Activated naive CD8-positive, alpha-beta T cell treated with anti-CD3 and anti-CD28 coated beads, Interleukin-2, amount 10 ng/mL, durations not matched to agents 7 days and 5 days (primary cell): Measurements from ENCODE around the gene SBNO2. TPM values are rescaled to one million over a fixed set of nuclear protein-coding genes. Genes with fewer than 3 reads are reported as not detected.

Source experiments
- ATAC-seq: fragments of 150-1000 bp; cut with Tn5 transposase; one replicate; pipeline ENCODE4 v1.10.0; 2021; ENCODE audit warnings: low read depth, moderate library complexity
- POLR2A ChIA-PET: fragments of 350-600 bp; sonication (Branson Sonifier 250); formaldehyde crosslinking; loops from one replicate; lab custom pipeline; 2021; ENCODE audit warnings: antibody characterized with exemption; lab: Charles Lee
- DNase-seq: peaks from one replicate; pipeline ENCODE4 v3.0.0; 2021
- H3K27ac Mint-ChIP-seq: one replicate; pipeline ENCODE4 v1.8.0; 2022; ENCODE audit warnings: mild to moderate bottlenecking, mixed read lengths
- H3K27me3 Mint-ChIP-seq: one replicate; pipeline ENCODE4 v1.8.0; 2022; ENCODE audit warnings: mild to moderate bottlenecking, moderate library complexity, mixed read lengths
- H3K36me3 Mint-ChIP-seq: one replicate; pipeline ENCODE4 v1.8.0; 2021; ENCODE audit warnings: mild to moderate bottlenecking, mixed read lengths
- H3K4me1 Mint-ChIP-seq: one replicate; pipeline ENCODE4 v1.8.0; 2021; ENCODE audit warnings: mixed read lengths
- H3K4me3 Mint-ChIP-seq: one replicate; pipeline ENCODE4 v1.8.0; 2022; ENCODE audit warnings: mild to moderate bottlenecking, moderate library complexity, mixed read lengths
- H3K9me3 Mint-ChIP-seq: one replicate; pipeline ENCODE4 v1.8.0; 2021; ENCODE audit warnings: mixed read lengths
- total RNA-seq, 2 experiments: library from RNA; stranded (reverse); gene quantifications; one replicate each; pipeline ENCODE4 v1.2.3, GENCODE V29; 2021

SBNO2 gene
- total RNA-seq: 10 to 100 TPM; 77.7 to 90.6 TPM

DNA sequence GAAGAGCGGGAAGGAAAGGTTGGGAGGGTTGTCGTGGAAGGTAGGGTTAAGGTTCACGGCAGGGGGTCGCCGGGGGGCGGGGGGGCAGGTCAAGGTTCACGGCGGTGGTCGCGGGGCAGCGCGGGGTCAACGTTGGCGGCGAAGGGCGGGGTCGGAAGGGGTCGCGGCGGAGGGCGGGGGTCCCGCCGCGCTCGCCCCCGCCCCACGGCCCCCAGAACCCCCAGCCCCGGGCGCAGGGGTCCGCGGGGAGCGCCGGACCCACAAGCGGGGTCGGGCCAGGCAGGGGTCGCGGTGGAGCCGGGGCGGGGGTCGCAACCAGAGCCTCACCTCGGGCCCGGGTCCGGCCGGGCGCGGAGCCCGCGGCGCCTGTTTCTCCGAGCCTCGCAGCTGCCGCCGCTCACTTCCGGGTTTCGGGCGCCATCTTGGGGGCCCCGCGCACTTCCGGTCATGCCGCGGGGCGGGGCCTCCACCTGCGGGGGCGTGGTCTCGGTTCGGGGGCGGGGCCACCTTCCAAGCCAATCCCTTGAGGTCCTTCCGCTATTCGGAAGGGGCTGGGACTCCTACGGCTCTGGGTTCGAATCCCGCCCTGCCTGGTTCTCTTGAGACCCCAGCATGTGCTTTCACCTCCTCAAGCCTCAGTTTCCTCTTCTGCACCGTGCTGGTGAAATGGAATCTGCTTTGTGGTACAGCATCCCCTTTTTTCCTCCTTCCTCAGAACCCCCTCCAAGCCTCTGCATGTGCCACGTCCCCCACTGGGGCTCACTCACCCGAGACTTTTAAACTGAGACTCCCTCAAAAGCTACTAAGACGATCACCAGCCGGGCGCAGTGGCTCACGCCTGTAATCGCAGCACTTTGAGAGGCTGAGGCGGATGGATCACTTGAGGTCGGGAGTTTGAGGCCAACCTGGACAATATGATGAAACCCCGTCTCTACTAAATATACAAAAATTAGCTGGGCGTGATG lies at the start of gene SBNO2:
SBNO2 (minus strand) TSS at position 424 of the 965 bp plus-strand sequence. CDS start 19,992 bp downstream, outside the sequence.
- Mint-ChIP-seq H3K36me3 (peaks cover 8% of the 10 kb centered on the region), H3K9me3 (peaks cover 2% of the 10 kb centered on the region), H3K4me1 (peaks cover 19% of the 10 kb centered on the region), H3K27me3 (no peaks in the 10 kb centered on the region), H3K27ac (peak within 1 kb of the TSS; percentile 97), H3K4me3 (peak within 1 kb of the TSS; percentile 92)
- POLR2A ChIA-PET: interaction anchor here (0.6 to 1.1 kb wide), 3 partner anchors 18 to 631 kb away, joined by 3 to 4 read pairs (median 3); partner anchors contain the start of gene CIRBP
- DNase-seq (peak; percentile 99), ATAC-seq (peak; percentile 80)

DNA sequence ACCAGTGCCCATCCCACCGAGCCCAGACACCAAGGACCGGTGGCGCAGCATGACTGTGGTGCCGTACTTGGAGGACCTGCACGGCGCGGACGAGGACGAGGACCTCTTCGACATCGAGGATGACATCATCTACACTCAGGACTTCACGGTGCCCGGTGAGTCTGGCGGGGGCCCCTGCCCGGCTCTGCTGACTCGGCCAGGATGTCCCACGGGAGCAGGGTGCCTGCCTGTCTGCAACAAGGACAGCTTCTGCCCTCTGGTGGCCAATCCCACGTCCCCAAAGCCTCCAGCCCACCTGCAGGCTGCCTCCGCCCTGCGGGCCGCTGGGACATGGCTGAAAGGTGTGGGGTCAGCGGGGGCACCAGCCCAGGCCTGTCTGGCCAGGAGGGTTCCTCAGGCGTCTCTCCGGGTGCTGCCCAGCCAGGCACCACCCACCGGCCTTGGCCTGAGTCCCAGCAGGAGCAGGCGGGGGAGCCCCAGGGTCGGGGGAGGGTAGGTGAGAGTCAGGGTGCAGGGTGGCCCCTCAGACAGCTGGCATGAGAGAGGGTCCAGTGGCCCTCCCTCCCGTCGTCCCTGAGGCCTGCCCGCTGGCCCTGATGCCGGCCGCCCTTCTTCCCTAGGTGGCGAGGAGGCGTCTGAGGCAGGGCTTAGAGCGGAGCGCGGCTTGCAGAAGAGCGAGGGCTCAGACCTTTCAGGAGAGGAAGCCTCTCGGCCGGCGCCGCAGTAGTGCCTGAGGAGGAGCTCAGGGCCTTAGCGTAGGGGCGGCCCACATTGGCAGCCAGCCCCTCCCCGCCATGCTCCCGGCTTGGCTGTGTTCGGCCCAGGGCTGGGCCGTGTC lies 49.2 kb upstream of the SBNO2 start:
- Mint-ChIP-seq H3K27me3 (no peaks in the 10 kb centered on the region), H3K36me3 (peaks cover 2% of the 10 kb centered on the region), H3K9me3 (no peaks in the 10 kb centered on the region), H3K4me1 (no peaks in the 10 kb centered on the region), H3K4me3 (no peak overlapping the region), H3K27ac (no peak overlapping the region)
- peak; percentile 38 for ATAC-seq
- DNase-seq: no peak
- POLR2A ChIA-PET: interaction anchor here (0.5 kb wide), 1 partner anchor 149 kb away, joined by 3 read pairs; no protein-coding TSS in a partner anchor

GRCh38 chr19:1222394-1222793 lies 48.3 kb upstream of the SBNO2 start:
- no peak for ATAC-seq
- POLR2A ChIA-PET: no interaction called here

DNA sequence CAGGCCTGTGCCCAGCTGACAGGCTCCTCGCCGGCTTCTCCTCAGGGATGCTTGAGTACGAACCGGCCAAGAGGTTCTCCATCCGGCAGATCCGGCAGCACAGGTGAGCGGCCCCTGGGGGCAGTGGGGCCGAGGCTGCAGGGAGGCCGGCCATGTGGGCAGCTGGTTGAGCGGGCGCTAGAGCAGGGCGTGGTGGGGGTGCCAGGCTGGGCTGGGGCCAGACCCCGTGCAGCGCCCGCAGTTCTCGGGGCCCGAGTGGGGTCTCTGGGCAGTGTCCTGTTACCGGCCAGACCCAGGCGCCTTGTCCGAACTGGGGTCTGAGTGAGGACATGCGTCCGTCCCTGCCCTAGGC lies 47.8 kb upstream of the SBNO2 start:
- Mint-ChIP-seq H3K27me3 (no peaks in the 10 kb centered on the region), H3K4me1 (no peaks in the 10 kb centered on the region), H3K4me3 (no peak overlapping the region), H3K27ac (no peak overlapping the region), H3K36me3 (no peaks in the 10 kb centered on the region), H3K9me3 (no peaks in the 10 kb centered on the region)
- no peak for ATAC-seq
- POLR2A ChIA-PET: no interaction called here
- no peak for DNase-seq

More at GRCh38 chr19:1222394-1222793, 48.3 kb upstream of the SBNO2 start:
- Mint-ChIP-seq H3K9me3 (no peaks in the 10 kb centered on the region), H3K4me1 (no peaks in the 10 kb centered on the region), H3K36me3 (no peaks in the 10 kb centered on the region), H3K4me3 (no peak overlapping the region), H3K27ac (no peak overlapping the region), H3K27me3 (no peaks in the 10 kb centered on the region)
- DNase-seq: no peak

DNA sequence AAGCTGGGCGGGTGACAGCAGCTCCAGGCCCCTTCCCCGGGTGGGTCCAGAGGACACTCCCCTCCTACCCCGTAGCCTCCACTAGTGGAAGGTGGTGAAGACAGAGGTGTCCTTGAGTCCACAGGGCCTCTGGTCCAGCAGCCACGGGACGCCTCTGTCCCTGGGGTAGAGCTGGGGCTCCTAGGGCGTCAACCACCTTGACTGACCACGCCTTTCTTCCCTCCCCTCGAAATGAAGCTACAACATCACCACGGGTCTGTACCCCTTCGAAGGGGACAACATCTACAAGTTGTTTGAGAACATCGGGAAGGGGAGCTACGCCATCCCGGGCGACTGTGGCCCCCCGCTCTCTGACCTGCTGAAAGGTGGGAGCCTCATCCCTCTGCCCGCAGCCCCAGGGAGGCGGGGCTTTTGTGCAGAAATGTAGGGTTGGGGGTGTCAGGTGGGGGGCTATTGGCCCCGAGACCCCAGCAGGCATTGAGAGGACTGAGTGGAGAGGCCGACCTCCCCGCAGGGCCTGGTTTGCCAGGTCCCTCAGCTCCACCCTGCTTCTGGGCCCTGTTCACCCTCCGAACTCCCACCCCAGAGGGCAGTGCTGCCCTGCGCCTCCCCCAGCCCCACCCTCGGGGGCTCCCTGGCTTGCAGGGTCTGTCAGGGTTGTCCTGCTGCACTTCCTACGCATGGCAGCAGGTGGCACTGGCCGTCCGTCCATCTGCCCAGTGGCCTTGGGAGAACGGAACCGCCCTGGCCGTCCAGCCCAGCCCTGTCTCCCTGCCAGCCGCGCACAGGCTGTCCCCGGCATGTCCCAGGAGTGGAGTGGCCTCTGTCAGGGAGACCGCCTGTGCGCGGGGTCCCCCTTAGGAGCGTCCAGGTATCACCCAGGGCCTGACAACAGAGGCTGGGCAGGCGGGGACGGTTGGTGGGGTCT lies 47.2 kb upstream of the SBNO2 start:
- POLR2A ChIA-PET: no interaction called here
- Mint-ChIP-seq H3K9me3 (no peaks in the 10 kb centered on the region), H3K27me3 (no peaks in the 10 kb centered on the region), H3K36me3 (no peaks in the 10 kb centered on the region), H3K27ac (no peak overlapping the region), H3K4me1 (no peaks in the 10 kb centered on the region), H3K4me3 (no peak overlapping the region)
- DNase-seq (no peak), ATAC-seq (no peak)

DNA sequence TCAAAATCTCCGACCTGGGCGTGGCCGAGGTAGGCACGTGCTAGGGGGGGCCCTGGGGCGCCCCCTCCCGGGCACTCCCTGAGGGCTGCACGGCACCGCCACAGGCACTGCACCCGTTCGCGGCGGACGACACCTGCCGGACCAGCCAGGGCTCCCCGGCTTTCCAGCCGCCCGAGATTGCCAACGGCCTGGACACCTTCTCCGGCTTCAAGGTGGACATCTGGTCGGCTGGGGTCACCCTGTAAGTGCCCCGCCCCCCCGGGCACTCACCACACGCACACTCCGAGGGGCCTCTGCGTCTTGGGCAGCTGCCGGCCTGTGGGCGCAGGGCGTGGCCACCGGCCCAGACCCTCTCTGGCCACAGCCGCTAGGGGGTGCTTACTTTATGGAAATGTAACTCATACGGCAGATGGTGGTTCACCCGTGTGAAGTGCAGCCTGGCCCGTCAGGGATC lies 46.4 kb upstream of the SBNO2 start:
- no peak overlapping the region for H3K27ac Mint-ChIP-seq
- H3K4me1 Mint-ChIP-seq: no peaks in the 10 kb centered on the region
- H3K9me3 Mint-ChIP-seq: no peaks in the 10 kb centered on the region
- H3K27me3 Mint-ChIP-seq: no peaks in the 10 kb centered on the region
- DNase-seq (no peak), ATAC-seq (no peak)
- no peaks in the 10 kb centered on the region for H3K36me3 Mint-ChIP-seq
- H3K4me3 Mint-ChIP-seq: no peak overlapping the region
- POLR2A ChIA-PET: no interaction called here

DNA sequence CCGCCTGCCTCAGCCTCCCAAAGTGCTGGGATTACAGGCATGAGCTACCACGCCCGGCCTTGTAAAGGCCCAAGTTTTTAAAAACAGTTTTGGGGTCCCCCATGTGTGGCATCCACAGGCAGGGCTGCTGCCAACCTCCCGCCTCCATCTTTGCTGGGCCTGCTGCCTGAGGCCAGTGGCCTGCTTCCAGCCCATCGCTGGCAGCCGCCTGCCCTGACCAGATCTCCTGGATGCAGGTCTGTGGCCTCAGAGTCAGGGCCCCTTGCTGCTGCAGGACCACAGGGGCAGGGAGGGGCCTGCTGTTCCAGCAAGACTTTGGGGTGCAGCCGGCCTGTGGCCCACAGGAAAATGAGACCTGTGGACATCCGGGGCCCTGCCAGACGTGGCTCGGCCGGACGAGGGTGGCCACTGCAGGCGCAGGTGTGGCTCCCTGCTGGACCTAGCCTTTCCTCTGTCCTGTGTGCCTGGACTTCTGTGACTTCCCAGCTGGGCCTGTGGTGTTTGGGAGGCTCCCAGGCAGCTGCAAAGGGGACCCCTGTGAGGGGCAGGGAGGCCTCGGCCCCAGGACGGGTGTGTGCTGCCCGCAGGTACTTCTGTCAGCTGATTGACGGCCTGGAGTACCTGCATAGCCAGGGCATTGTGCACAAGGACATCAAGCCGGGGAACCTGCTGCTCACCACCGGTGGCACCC lies 45.9 kb upstream of the SBNO2 start:
- Mint-ChIP-seq H3K36me3 (no peaks in the 10 kb centered on the region), H3K4me3 (no peak overlapping the region), H3K27me3 (no peaks in the 10 kb centered on the region), H3K27ac (no peak overlapping the region), H3K4me1 (no peaks in the 10 kb centered on the region), H3K9me3 (no peaks in the 10 kb centered on the region)
- ATAC-seq (no peak), DNase-seq (no peak)
- POLR2A ChIA-PET: interaction anchor here (0.6 kb wide), 1 partner anchor 725 kb away, joined by 5 read pairs; no protein-coding TSS in a partner anchor

DNA sequence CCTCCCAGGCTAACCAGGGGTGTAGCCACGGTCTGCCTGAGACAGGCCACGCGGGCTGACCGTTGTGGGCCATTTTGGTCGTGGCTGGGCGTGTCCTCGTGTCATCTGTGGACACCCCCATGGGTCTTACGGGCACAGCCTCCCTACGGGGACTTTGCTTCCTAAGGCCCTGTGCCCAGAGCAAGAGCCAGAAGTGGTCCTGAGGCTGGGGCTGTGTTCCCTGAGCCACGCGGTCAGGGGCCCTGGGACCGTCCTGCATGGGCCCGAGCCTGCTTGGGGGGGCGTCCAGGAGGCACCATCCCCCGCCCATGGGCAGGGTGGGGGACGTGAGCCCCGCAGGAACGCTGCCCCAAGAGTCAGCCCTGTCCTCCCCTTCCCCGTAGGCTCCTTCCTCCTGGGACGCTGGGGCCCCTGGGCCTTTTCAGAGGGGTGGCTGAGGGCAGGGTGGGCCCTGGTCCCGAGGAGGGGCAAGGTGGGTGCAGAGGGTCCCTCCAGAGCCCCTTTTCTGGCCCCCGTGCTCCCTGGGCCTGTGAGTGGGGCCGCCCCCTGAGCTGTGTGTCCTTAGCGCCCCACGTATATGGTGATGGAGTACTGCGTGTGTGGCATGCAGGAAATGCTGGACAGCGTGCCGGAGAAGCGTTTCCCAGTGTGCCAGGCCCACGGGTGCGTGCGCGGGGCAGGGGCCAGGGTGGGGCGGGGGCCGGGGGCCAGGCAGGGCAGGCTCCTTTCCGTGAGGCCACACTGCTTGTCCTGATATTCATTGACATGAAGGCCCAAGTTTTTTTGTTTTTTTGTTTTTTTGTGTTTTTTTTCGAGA lies 44.9 kb upstream of the SBNO2 start:
- ATAC-seq: no peak
- H3K27me3 Mint-ChIP-seq: no peaks in the 10 kb centered on the region

DNA sequence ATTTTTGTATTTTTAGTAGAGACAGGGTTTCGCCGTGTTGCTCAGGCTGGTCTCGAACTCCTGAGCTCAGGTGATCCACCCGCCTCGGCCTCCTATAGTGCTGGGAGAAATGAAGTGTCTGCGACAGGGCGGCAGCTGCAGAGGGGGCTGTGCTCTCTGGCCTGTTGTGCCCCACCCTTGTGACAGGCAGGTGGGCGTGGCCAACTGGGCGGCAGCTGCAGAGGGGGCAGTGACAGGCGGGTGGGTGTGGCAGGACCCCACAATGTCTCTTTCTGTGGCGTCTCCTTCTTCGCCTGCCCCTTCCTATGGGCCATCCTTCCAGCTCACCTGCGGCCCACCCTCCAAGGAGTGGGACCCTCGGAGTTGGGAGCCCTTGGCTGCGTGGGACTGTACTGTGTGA lies 43.3 kb upstream of the SBNO2 start:
- H3K4me1 Mint-ChIP-seq: peaks cover 11% of the 10 kb centered on the region
- H3K36me3 Mint-ChIP-seq: peaks cover 7% of the 10 kb centered on the region
- no peaks in the 10 kb centered on the region for H3K27me3 Mint-ChIP-seq
- POLR2A ChIA-PET: no interaction called here
- H3K27ac Mint-ChIP-seq: no peak overlapping the region
- DNase-seq: no peak
- H3K9me3 Mint-ChIP-seq: no peaks in the 10 kb centered on the region
- no peak for ATAC-seq
- no peak overlapping the region for H3K4me3 Mint-ChIP-seq

More for the DNA sequence above, 44.9 kb upstream of the SBNO2 start:
- no peak for DNase-seq
- H3K4me3 Mint-ChIP-seq: no peak overlapping the region
- H3K36me3 Mint-ChIP-seq: peaks cover under 1% of the 10 kb centered on the region
- no peaks in the 10 kb centered on the region for H3K9me3 Mint-ChIP-seq
- no peak overlapping the region for H3K27ac Mint-ChIP-seq
- H3K4me1 Mint-ChIP-seq: peaks cover 4% of the 10 kb centered on the region
- POLR2A ChIA-PET: interaction anchor here (0.6 kb wide), 1 partner anchor 726 kb away, joined by 5 read pairs; no protein-coding TSS in a partner anchor

GRCh38 chr19:1216756-1217155 lies 42.7 kb upstream of the SBNO2 start:
- Mint-ChIP-seq H3K9me3 (no peaks in the 10 kb centered on the region), H3K4me1 (peaks cover 11% of the 10 kb centered on the region), H3K4me3 (no peak overlapping the region), H3K27ac (no peak overlapping the region), H3K27me3 (no peaks in the 10 kb centered on the region), H3K36me3 (peaks cover 7% of the 10 kb centered on the region)
- ATAC-seq (no peak), DNase-seq (no peak)
- POLR2A ChIA-PET: interaction anchor here (0.6 kb wide), 1 partner anchor 115 kb away, joined by 4 read pairs; no protein-coding TSS in a partner anchor
